ENCODE results near the gene GALNT4. TPM values are rescaled to one million over a fixed set of nuclear protein-coding genes. Genes with fewer than 3 reads are reported as not detected.

The GALNT4 gene
- total RNA-seq: 13.3 and 15.0 TPM in 2 replicates

- peak; percentile 68 to 89 for DNase-seq (ENCODE audit: low read depth in 2 of 2)
Measured at GRCh38 chr12:89524541-89525304, at the start of gene GALNT4. Gene GALNT4, minus strand, starts transcription at chr12:89524796. Its CDS starts 247 bp downstream, at chr12:89524549.

DNA sequence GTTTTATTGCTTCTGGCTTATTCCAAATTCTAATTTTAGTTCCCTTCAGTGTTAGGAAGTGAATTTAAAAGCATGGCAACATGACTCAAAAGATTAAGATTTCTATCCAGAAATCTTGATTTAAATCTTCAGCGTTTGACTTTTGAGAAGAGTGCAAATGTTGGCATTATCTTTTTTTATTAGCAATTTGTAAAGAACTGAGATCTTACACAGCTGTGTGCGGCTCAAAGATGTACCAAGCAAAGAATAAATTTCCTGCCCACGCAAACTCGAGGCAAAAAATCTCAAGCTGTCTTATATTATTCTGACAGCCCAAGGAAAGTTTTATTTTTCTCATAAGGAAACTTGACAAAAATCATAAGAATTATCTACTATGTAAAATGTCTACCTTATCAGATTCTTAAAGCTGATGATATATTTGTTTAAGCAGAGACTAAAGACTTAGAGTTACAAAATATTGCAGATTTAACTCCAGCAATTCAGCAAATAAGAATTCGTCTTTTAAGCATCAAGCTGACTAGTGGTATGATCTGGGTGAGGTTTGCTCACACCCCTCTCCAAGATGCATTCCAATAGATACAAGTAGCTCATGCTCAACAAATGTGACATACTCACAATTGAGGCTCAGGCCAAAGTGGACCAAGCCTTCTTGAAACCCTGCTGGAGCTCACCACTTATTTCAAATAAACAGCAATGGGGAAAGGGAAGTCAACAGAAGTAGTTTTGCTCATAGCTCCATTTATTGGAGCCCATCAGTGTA is 48.6 kb upstream of the GALNT4 start:
- DNase-seq (ENCODE audit: low read depth in 2 of 2): no peak

- DNase-seq (ENCODE audit: low read depth in 2 of 2): no peak
Measured at GRCh38 chr12:89571491-89572195, 47.0 kb upstream of the GALNT4 start.

- DNase-seq (ENCODE audit: low read depth in 2 of 2): no peak
Measured at GRCh38 chr12:89568484-89568883, 43.9 kb upstream of the GALNT4 start.

DNA sequence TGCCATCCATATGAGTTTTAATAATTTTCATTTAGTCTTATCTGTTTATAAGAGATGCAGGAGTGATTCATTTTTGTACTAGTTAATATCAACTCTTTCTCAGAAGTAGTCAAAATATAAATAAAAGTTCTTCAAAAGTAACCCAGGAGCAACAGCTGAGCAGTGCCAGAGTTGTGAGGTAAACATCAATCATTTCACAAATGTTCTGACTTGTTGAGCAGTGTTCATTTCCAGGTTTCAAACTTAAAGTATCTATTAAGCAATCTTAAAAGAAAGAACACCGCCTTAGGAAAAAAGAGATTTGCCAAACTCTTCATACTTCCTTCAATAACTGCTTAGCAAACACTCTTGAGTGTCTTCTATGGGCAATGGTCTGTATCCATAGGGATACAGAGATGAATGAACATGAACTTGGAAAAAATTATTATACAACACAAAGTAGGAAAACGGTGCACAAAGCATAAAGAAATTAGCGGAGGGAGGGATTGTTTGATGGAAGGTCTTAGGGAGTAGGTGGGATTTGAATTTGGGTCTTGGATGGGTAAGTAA is 43.2 kb upstream of the GALNT4 start:
- DNase-seq (ENCODE audit: low read depth in 2 of 2): no peak

DNA sequence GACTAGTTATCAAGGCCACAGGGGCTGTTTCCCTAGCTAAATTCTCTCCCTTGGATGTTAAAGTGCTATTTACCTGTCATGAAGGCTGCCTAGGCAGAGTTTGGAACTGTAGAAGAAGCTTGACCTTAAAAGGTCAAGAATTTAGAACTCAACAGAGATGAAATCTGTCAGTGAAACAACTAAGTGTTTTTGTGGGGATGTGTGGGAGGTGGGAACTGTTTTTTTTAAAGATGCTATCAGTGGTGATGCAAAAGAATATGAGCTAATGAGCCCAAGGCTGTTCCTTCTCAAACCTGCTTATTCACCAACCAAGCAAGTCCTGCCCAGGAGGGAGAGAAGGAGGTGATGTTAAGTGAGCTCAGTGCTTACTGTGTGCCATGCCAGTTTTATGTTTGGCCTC is 42.0 kb upstream of the GALNT4 start:
- DNase-seq (ENCODE audit: low read depth in 2 of 2): no peak

GRCh38 chr12:89565002-89565401 is 40.4 kb upstream of the GALNT4 start:
- DNase-seq (ENCODE audit: low read depth in 2 of 2): no peak

DNA sequence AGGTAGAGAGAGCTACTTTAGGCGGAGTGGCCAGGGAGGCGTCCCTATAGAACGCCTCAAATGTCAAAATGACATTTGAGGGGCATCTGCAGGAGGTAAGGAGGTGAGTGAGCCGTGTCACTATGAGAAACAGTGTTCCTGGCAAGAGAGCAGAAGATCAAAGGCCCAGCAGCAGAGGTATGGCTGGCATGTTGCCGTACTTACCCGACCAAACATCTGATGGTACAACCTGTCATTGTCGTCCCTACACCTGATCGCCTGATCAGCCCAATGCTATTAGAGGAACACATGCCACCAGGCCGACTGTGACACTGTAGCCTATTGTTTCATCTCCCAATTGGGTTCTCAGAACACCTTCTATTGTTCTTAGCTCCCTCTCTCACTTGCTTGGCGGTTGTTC is 35.2 kb upstream of the GALNT4 start:
- no peak for DNase-seq (ENCODE audit: low read depth in 2 of 2)

DNA sequence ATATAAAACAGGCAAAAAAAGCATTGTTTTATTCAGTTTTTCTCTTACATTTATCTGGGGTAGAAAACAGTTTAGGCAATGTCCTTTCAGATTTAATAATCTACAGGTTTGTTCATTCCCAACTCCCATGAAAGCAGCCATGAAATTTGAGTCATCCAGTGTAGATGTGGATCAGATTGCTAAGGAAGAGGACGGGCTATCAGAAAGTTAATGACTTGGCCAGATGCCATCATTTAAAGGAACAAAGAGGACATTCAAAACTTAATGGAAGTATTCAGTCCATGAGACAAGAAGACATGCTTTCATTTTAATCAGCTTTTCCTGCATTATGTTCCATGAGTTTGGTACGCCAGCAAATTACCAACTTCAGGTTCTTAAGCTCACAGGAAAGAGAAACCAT is 32.4 kb upstream of the GALNT4 start:
- DNase-seq (ENCODE audit: low read depth in 2 of 2): peak in 1 of 2 donors; percentile 42

GRCh38 chr12:89552376-89552775 is 27.8 kb upstream of the GALNT4 start:
- peak in 1 of 2 donors; percentile 26 for DNase-seq (ENCODE audit: low read depth in 2 of 2)

DNA sequence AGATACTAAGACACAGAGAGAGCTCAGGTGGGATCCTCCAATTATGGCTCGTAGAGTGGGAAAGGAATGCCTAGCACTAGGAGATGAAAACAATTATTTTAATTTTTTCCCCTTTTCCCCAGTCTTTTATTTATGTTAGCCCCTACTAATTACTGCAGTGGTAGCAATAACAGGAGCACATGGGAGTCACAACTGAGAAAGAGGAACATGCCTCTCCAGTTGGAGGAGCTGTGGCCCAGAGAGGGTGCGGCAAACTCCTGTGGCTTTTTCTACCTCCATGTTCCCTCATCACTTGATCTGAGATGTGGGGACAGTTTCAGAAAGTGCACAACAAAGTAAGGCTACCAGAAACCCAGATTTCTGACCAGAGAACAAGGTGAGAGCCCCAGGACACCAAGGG is 27.2 kb upstream of the GALNT4 start:
- DNase-seq (ENCODE audit: low read depth in 2 of 2): no peak

- DNase-seq (ENCODE audit: low read depth in 2 of 2): no peak
Measured at GRCh38 chr12:89547101-89547500, 22.5 kb upstream of the GALNT4 start.

DNA sequence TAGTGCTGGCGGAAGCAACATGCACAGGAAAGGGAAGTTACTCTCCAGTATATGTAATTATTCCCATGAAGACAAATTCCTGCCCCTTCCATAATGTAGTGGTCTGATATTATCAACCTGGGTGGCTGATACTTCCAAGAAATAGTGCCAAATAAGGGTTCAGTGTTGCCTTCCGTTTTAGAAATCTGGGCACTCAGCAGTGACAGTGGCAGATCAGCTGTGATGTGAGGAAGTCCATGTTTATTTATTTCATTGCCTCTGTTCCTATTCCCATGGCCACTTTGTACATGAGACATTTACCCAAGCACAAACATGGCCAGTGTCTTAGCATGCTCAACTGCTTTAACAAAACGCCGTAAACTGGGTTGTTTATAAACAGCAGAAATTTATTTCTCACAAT is 21.6 kb upstream of the GALNT4 start:
- no peak for DNase-seq (ENCODE audit: low read depth in 2 of 2)

DNA sequence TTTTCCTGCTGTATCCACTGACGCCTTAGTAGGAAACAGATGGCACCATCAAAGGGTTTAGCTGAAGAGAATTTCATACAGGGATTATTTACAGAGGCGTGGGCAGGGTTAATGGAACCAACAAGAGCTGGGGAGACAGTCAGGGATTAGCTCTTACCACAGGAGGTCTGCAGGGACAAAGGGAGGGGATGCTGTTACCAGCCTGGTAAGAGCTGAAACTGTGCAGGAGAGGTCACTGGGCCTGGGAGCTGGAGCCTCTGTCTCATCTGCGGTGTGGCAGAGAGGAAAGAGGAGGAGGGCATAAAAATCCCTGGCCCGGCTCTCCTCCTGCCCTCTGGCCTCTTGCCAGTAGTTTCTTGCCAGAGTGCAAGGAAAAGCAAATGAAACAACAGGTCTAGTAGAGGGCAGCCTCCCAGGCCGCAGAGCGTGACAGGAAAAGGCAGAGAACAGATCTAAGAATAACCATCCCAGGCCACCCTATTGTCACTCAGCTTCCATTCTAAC is 20.1 kb upstream of the GALNT4 start:
- DNase-seq (ENCODE audit: low read depth in 2 of 2): peak; percentile 45 to 87

DNA sequence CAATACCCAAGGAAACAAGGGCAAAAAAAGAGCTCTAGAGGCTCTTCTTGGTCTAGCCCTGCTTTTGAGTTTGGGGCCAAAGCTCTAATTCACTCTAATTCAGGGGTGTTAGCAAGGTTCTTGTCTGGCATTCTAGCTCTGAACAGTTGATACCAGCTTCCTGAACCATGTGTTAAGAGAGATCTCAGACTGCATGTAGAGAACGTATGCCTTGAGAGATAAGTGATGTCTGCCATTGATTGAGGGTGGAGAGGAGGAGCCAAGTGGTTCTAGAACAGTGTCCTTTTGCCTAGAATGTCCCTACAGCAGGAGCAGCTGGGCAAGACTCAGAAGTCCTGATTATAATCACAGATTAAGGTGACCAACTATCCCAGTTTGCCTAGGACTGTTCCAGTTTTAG is 19.4 kb upstream of the GALNT4 start:
- DNase-seq (ENCODE audit: low read depth in 2 of 2): no peak

- peak; percentile 66 to 87 for DNase-seq (ENCODE audit: low read depth in 2 of 2)
Measured at GRCh38 chr12:89542912-89543592, 18.5 kb upstream of the GALNT4 start.

- no peak for DNase-seq (ENCODE audit: low read depth in 2 of 2)
Measured at GRCh38 chr12:89542236-89542635, 17.6 kb upstream of the GALNT4 start.

GRCh38 chr12:89540586-89540985 is 16.0 kb upstream of the GALNT4 start:
- DNase-seq (ENCODE audit: low read depth in 2 of 2): no peak

DNA sequence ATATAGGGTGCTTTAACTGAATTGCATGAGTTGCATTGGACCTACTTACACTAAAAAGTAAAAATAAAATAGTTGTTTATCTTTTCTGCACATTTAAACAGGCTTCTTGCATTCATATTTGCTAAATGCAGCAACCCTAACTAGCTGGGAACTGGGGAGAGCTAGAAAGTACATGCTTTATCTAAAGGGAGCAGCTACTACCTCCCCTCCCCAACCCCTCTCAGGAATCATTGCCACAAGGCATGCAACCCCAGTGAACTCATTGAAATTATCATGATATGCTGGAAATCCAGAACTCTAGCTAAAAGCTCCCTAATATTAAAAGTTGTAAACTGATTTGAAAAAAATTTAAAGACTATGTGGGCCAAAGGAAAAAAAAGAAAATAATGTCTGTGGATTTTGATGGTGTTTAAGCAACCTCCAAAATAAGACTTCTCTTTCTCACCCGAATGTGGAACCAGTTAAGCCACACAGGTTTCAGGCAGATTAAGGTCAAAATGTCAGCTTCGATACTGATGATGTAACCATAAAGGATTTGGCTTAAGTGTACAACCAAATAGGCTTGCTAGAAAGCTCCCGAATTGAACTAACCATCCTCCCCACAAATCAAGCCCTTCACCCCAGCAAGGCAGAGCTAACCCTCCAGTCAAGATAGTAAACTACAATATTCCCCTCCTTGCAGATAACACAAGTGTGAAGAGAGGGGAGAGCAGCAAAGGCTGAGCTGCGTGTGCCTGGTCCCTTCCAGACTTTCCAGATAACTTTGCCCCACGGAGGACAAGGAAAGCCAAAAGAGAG is 15.0 kb upstream of the GALNT4 start:
- no peak for DNase-seq (ENCODE audit: low read depth in 2 of 2)

GRCh38 chr12:89538897-89539296 is 14.3 kb upstream of the GALNT4 start:
- DNase-seq (ENCODE audit: low read depth in 2 of 2): no peak
